HepG2 (cell line): Measurements from ENCODE around the gene GJB4. TPM values are rescaled to one million over a fixed set of nuclear protein-coding genes. Genes with fewer than 3 reads are reported as not detected.

Source experiments
- ATAC-seq: fragments of 200-7000 bp; cut with Tn5 transposase; 3 replicates; pipeline ENCODE4 v1.9.1; 2020; ENCODE audit warnings: mild to moderate bottlenecking, moderate library complexity
- BruUV-seq: library from RNA; stranded (reverse); fragments of 400-500 nt; replicated peaks from 2 replicates; lab custom pipeline; 2021; lab: Mats Ljungman, UMichigan
- CTCF ChIA-PET: fragments of 300-600 bp; formaldehyde crosslinking; extraction: SDS; loops from one replicate; lab custom pipeline; 2021; ENCODE audit warnings: low total read pairs, inconsistent platforms, low intra/inter-chr PET ratio; lab: Yijun Ruan, JAX
- POLR2A ChIA-PET: fragments of 350-600 bp; sonication (Branson Sonifier 250); formaldehyde crosslinking; loops from one replicate; lab custom pipeline; 2020; ENCODE audit warnings: antibody characterized with exemption, inconsistent platforms; lab: Yijun Ruan, JAX
- DNase-seq: peaks from one replicate; pipeline ENCODE4 v3.0.0-alpha.2; 2015; ENCODE audit warnings: low spot score
- FAIRE-seq: peaks from 3 replicates; lab custom pipeline; 2011; peaks lifted over from hg19 to GRCh38; lab: Jason Lieb, UNC
- H2AFZ ChIP-seq: one replicate; pipeline ENCODE4 v1.6.1; 2011; ENCODE audit warnings: low read length, inconsistent platforms
- H3K27ac ChIP-seq: fragments of 300-600 bp; 3 replicates; pipeline ENCODE4 v1.8.0; 2011; ENCODE audit warnings: mixed run types, mild to moderate bottlenecking, mixed read lengths, low read length, inconsistent platforms; ENCODE audit not compliant: insufficient read depth; ENCODE audit errors: extremely low read length
- H3K27me3 ChIP-seq, 2 experiments: fragments of 200-600 bp in 1 of 2; 2 replicates in 1 of 2; 3 replicates in 1 of 2; pipeline versions ENCODE4 v1.6.0 to v1.8.0; 2011; ENCODE audit warnings: low read length in 2 of 2, mild to moderate bottlenecking in 2 of 2, moderate library complexity in 2 of 2, inconsistent platforms in 1 of 2; ENCODE audit not compliant: insufficient read depth in 2 of 2, control insufficient read depth in 1 of 2
- H3K36me3 ChIP-seq, 2 experiments: fragments of 200-600 bp in 1 of 2; replicated peaks in 1 of 2; 2 replicates in 1 of 2; 3 replicates in 1 of 2; pipeline versions ENCODE4 v1.5.1 to v1.8.0; 2011; ENCODE audit warnings: low read length in 2 of 2, inconsistent platforms in 1 of 2; ENCODE audit not compliant: insufficient read depth in 2 of 2, control insufficient read depth in 1 of 2
- H3K4me1 ChIP-seq: 2 replicates; pipeline ENCODE4 v1.5.1; 2012; ENCODE audit warnings: low read length, inconsistent platforms; ENCODE audit not compliant: insufficient read depth
- H3K4me2 ChIP-seq: 2 replicates; pipeline ENCODE4 v1.6.0; 2011; ENCODE audit warnings: low read depth, low read length, inconsistent platforms
- H3K4me3 ChIP-seq, 3 experiments: fragments of 200-600 bp in 1 of 3; sonication (generic), shearing (Covaris generic) in 1 of 3; replicated peaks in 1 of 3; 2 replicates each; pipeline ENCODE4 v1.5.1; 2011 to 2016; ENCODE audit warnings: low read length in 3 of 3, inconsistent platforms in 2 of 3, low read depth in 2 of 3, mild to moderate bottlenecking in 2 of 3, control low read depth in 1 of 3, mixed read lengths in 1 of 3; ENCODE audit not compliant: insufficient read depth in 1 of 3
- H3K79me2 ChIP-seq: one replicate; pipeline ENCODE4 v1.6.1; 2011; ENCODE audit warnings: low read length, inconsistent platforms; ENCODE audit not compliant: insufficient read depth
- H3K9ac ChIP-seq: 2 replicates; pipeline ENCODE4 v1.6.0; 2011; ENCODE audit warnings: mild to moderate bottlenecking, low read depth, low read length, inconsistent platforms; ENCODE audit not compliant: insufficient read depth
- H3K9me3 ChIP-seq: 2 replicates; pipeline ENCODE4 v1.5.1; 2012; ENCODE audit warnings: mild to moderate bottlenecking, low read length
- H4K20me1 ChIP-seq: 2 replicates; pipeline ENCODE4 v1.6.0; 2011; ENCODE audit warnings: inconsistent platforms, mild to moderate bottlenecking, low read length, moderate library complexity; ENCODE audit not compliant: insufficient read depth
- HOXA9 ChIP-seq: sonication (generic); formaldehyde crosslinking; IDR thresholded peaks from 2 replicates; pipeline ENCODE4 v1.8.1; 2022; ENCODE audit warnings: missing genetic modification reagents, mild to moderate bottlenecking, moderate library complexity, borderline replicate concordance
- ZFP37 ChIP-seq: sonication (generic); formaldehyde crosslinking; IDR thresholded peaks from 2 replicates; pipeline ENCODE4 v1.4.0; 2020; ENCODE audit warnings: missing genetic modification reagents, borderline replicate concordance
- ZNF614 ChIP-seq: IDR thresholded peaks from 2 replicates; pipeline ENCODE4 v1.6.1; 2018; ENCODE audit warnings: missing biosample characterization, missing genetic modification reagents, inconsistent platforms, borderline replicate concordance
- ZNF691 ChIP-seq: sonication (generic); formaldehyde crosslinking; IDR thresholded peaks from 2 replicates; pipeline ENCODE4 v1.4.0; 2020; ENCODE audit warnings: missing genetic modification reagents, low read depth, mild to moderate bottlenecking, borderline replicate concordance
- WGBS: methylation state at CpG from one replicate; pipeline ENCODE4 v1.1.6; 2017; ENCODE audit warnings: low lambda C conversion rate; 5-methylcytosine and 5-hydroxymethylcytosine counted together
- in situ Hi-C: cut with HindIII; loops from 2 replicates; pipeline ENCODE4 v1.10.0; 2017; ENCODE audit warnings: low pct_unique_long_range_greater_than_20kb; ENCODE audit not compliant: extremely low pct_ligation_motif_present
- intact Hi-C: fragments of 100-400 bp; cut with micrococcal nuclease; formaldehyde crosslinking; loops from one replicate; pipeline ENCODE4 v1.10.0; 2022; ENCODE audit not compliant: unreplicated experiment
- polyA plus RNA-seq, 8 experiments: library from polyadenylated mRNA; depleted of rRNA in 3 of 8; stranded (reverse) in 7 of 8; unstranded in 1 of 8; fragments of >200 nt; fragmentation: Illumina TruSeq in 4 of 8; extraction: Trizol in 4 of 8; gene quantifications; 2 replicates each; pipeline versions ENCODE4 v1.2.1 to v1.2.3, GENCODE V29; 2011 to 2016; ENCODE audit warnings: low read depth in 4 of 8, missing spikeins in 1 of 8, mixed read lengths in 1 of 8; ENCODE audit not compliant: insufficient read depth in 1 of 8
- total RNA-seq, 5 experiments: library from RNA; depleted of rRNA; stranded (reverse); fragments of >200 nt; fragmentation: Illumina TruSeq; extraction: Trizol; gene quantifications; 2 replicates each; pipeline ENCODE4 v1.2.3, GENCODE V29; 2016; ENCODE audit warnings: low read depth in 1 of 5
- TF ChIP-seq, protein P1 (sequence below): IDR thresholded peaks from 2 replicates; pipeline ENCODE4 v1.6.1; 2016; ENCODE audit warnings: mild to moderate bottlenecking

Gene GJB4
- total and polyA plus RNA-seq, 2 of the 13 experiments (the other 11 are each of a cell fraction or from before 2014, with no cell fraction given): not detected

DNA sequence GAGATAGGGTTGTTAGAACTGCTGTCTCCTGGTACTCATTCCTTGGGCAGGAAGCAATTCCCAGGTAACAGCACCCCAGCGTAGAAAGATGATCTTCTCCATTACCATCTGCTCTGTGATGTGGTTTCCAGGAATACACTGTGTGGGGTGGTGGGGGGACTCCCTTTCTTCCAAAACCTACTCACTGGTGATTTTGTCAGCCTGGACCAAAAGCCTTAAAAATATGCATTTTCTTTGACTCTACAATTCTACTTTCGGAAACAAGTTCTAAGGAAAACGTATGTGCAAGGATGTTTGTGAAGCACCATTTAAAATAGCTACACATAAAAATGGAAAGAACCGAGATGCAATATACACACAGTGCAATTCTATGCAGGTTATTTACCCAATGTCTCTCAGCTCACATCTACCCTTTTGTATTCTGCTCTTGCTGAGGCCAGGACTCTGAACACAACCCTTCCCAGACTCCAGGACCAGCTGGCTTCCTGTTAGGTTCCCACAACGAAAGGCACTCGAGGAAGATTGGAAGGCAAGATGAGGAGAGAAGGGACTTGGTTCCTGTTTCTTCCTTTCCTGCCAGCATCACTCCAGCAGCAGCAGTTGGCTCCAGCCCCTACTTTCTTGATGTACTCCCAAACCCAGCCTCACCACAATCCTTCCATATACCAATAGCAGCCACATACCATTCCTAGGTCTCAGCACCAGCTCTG is 37.7 kb upstream of the GJB4 start (continued):
- TF ChIP-seq HOXA9 (CRISPR knock-in tag): no peak

DNA sequence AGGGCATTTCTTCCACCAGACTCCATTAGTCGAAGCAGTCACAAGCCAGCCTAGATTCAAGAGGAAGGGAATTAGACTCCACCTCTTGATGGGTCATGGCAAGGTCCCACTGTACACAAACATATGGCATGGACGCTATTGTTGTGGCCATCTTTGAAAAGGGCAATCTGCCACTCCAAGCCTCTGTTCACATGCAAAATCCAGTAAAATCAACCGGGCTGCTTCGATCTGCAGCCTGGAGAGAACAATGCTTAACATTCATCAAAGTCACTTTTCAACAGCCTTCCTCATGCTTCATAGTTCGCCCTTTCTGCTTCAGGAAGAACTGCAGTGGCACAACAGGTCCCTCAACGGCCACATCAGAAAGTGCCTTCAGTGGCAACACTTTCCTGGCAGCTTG is 32.7 kb upstream of the GJB4 start:
- Histone ChIP-seq H3K4me2 (no peak overlapping the region), H4K20me1 (no peaks in the 10 kb centered on the region), H3K9me3 (no peaks in the 10 kb centered on the region), H3K4me1 (no peaks in the 10 kb centered on the region), H3K27ac (no peak overlapping the region), H3K4me3 (no peak overlapping the region), H3K27me3 (peaks cover 2 to 5% of the 10 kb centered on the region in 2 experiments; a peak in 4 of 5 replicates), H2AFZ (no peak overlapping the region), H3K79me2 (no peaks in the 10 kb centered on the region), H3K36me3 (no peaks in the 10 kb centered on the region), H3K9ac (no peak overlapping the region)
- intact Hi-C loops: no loop called here
- TF ChIP-seq ZNF614: no peak
- no peak for TF ChIP-seq ZFP37 (CRISPR knock-in tag)
- TF ChIP-seq, protein P1, sequence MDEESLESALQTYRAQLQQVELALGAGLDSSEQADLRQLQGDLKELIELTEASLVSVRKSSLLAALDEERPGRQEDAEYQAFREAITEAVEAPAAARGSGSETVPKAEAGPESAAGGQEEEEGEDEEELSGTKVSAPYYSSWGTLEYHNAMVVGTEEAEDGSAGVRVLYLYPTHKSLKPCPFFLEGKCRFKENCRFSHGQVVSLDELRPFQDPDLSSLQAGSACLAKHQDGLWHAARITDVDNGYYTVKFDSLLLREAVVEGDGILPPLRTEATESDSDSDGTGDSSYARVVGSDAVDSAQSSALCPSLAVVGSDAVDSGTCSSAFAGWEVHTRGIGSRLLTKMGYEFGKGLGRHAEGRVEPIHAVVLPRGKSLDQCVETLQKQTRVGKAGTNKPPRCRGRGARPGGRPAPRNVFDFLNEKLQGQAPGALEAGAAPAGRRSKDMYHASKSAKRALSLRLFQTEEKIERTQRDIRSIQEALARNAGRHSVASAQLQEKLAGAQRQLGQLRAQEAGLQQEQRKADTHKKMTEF (CRISPR knock-in tag): no peak
- TF ChIP-seq ZNF691: no peak
- FAIRE-seq (no peak), ATAC-seq (no peak), DNase-seq (no peak)
- BruUV-seq: no TSS peak
- WGBS: 15% methylated on average over 6 of the region's 6 CpGs
- in situ Hi-C loops: no loop called here
- CTCF ChIA-PET: no interaction called here
- POLR2A ChIA-PET: no interaction called here
